Panc1 (cell line): ENCODE results near the gene FAM83B. TPM values are rescaled to one million over a fixed set of nuclear protein-coding genes. Genes with fewer than 3 reads are reported as not detected.

Experiments
- ATAC-seq: fragments of 200-7000 bp; cut with Tn5 transposase; 2 replicates; pipeline ENCODE4 v1.9.1; 2020; ENCODE audit warnings: mild to moderate bottlenecking, moderate library complexity
- BruUV-seq: library from RNA; stranded (reverse); fragments of 400-500 nt; replicated peaks from 2 replicates; lab custom pipeline; 2021; lab: Mats Ljungman, UMichigan
- CTCF ChIA-PET: fragments of 300-600 bp; sonication (Branson Sonifier 250); formaldehyde crosslinking; loops from one replicate; lab custom pipeline; 2022; ENCODE audit warnings: antibody characterized with exemption; lab: Charles Lee
- POLR2A ChIA-PET: fragments of 300-600 bp; sonication (Branson Sonifier 250); formaldehyde crosslinking; loops from one replicate; lab custom pipeline; 2022; ENCODE audit warnings: antibody characterized with exemption; lab: Charles Lee
- DNase-seq: peaks from one replicate; pipeline ENCODE4 v3.0.0-alpha.2; 2010; ENCODE audit warnings: low read depth, low spot score
- H3K27ac ChIP-seq: 2 replicates; pipeline ENCODE4 v1.5.1; 2011; ENCODE audit warnings: mild to moderate bottlenecking, low read length, inconsistent platforms
- H3K27me3 ChIP-seq: fragments of 200-500 bp; sonication (Bioruptor generic); 2 replicates; pipeline ENCODE4 v1.6.0; 2014; ENCODE audit warnings: low read length, inconsistent platforms; ENCODE audit not compliant: control insufficient read depth, insufficient read depth
- H3K36me3 ChIP-seq: fragments of 200-500 bp; sonication (Bioruptor generic); 2 replicates; pipeline ENCODE4 v1.5.1; 2014; ENCODE audit warnings: inconsistent platforms, mild to moderate bottlenecking, low read length, moderate library complexity; ENCODE audit not compliant: control insufficient read depth, insufficient read depth
- H3K4me1 ChIP-seq: 2 replicates; pipeline ENCODE4 v1.5.1; 2011; ENCODE audit warnings: inconsistent platforms, mild to moderate bottlenecking, low read length, moderate library complexity; ENCODE audit not compliant: control insufficient read depth, insufficient read depth
- H3K4me3 ChIP-seq, 2 experiments: 2 replicates each; pipeline ENCODE4 v1.5.1; 2011 to 2012; ENCODE audit warnings: low read depth in 2 of 2, low read length in 2 of 2, mild to moderate bottlenecking in 2 of 2, inconsistent platforms in 1 of 2, moderate library complexity in 1 of 2
- H3K9me3 ChIP-seq: fragments of 200-500 bp; sonication (Bioruptor generic); 2 replicates; pipeline ENCODE4 v1.5.1; 2014; ENCODE audit warnings: low read depth, mild to moderate bottlenecking, inconsistent platforms, low read length, moderate library complexity; ENCODE audit not compliant: control insufficient read depth, insufficient read depth
- CTCF ChIP-seq: fragments of 450-650 bp; IDR thresholded peaks from 2 replicates; pipeline ENCODE4 v1.5.1; 2017; ENCODE audit warnings: mild to moderate bottlenecking
- POLR2AphosphoS5 ChIP-seq: IDR thresholded peaks from 2 replicates; pipeline ENCODE4 v1.6.1; 2012; ENCODE audit warnings: mild to moderate bottlenecking, low read depth, low read length, moderate library complexity
- REST ChIP-seq, 2 experiments: IDR thresholded peaks; 2 replicates each; pipeline ENCODE4 v1.6.1; 2011 to 2012; ENCODE audit warnings: low read depth in 2 of 2, control low read depth in 1 of 2, low read length in 1 of 2, mild to moderate bottlenecking in 1 of 2, moderate library complexity in 1 of 2; ENCODE audit not compliant: insufficient read depth in 1 of 2
- SIN3A ChIP-seq: IDR thresholded peaks from 2 replicates; pipeline ENCODE4 v1.6.1; 2012; ENCODE audit warnings: low read depth, mild to moderate bottlenecking, low read length, moderate library complexity, borderline replicate concordance; ENCODE audit not compliant: insufficient read depth
- TCF7L2 ChIP-seq: IDR thresholded peaks from 2 replicates; pipeline ENCODE4 v1.6.1; 2011; ENCODE audit warnings: mild to moderate bottlenecking, low read depth, low read length, inconsistent platforms
- in situ Hi-C: cut with HindIII; loops from 2 replicates; pipeline ENCODE4 v1.10.0; 2016; ENCODE audit warnings: low sequenced_read_pairs, low pct_unique_long_range_greater_than_20kb
- intact Hi-C: fragments of 100-400 bp; cut with micrococcal nuclease; formaldehyde crosslinking; loops from one replicate; pipeline ENCODE4 v1.10.0; 2022; ENCODE audit not compliant: unreplicated experiment
- total RNA-seq: library from RNA; stranded (reverse); gene quantifications from one replicate; pipeline ENCODE4 v1.2.1, GENCODE V29; 2021; ENCODE audit not compliant: unreplicated experiment

FAM83B gene
- total RNA-seq, 1 experiment from 2014 or later: not detected

DNA sequence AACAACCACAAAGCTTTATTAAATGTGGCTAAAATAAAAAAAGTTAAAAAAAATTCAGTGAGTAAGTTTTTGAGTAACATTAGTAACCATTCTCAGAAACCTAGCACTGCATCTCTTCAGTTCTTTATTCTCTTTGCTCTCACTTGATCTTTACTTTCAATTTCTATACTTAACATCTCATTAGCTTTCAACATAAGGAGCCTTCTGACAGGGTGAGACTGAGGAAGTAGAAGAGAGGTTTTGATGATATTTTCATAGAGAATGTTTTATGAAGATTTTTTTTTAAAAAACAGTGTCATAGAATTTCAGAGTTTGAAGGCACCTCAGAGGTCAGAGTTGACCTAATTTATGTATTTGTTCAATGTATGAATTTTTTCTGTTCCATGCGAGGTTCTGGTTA lies 60.8 kb downstream of the FAM83B start:
- Histone ChIP-seq H3K4me3 (no peak overlapping the region), H3K9me3 (no peaks in the 10 kb centered on the region), H3K4me1 (no peaks in the 10 kb centered on the region), H3K36me3 (no peaks in the 10 kb centered on the region), H3K27me3 (no peaks in the 10 kb centered on the region), H3K27ac (no peak overlapping the region)
- intact Hi-C loops (no loop called here), in situ Hi-C loops (no loop called here)
- TF ChIP-seq TCF7L2 (no peak), POLR2AphosphoS5 (no peak), REST (IDR thresholded peaks at IDR 0.05; ENCODE audit: insufficient read depth in 1 of 2, low read depth in 2 of 2, low read length in 1 of 2) (no peak), CTCF (no peak), SIN3A (no peak)
- no peak for DNase-seq
- BruUV-seq: no TSS peak
- ChIA-PET CTCF (interaction anchor here (0.5 kb wide), 1 partner anchor 558 kb away, joined by 3 read pairs; no protein-coding TSS in a partner anchor), POLR2A (no interaction called here)
- ATAC-seq: no peak

DNA sequence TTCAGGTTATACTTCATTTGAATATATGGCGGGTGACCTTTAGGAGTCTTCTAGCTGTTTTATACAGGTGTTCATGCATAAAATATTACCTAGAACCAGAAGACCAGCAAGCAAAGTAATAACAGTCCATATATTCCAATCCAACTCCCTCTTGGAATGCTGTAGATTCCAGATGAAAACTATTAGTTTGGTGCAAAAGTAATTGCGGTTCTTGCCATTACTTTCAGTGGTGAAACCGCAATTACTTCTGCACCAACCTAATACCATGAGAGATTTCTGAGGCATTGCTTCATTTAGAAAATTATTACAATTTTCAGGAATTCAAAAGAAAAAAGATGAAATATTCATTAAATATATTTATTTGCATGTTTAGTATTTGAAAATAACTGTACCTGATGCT lies 62.6 kb downstream of the FAM83B start:
- no peak overlapping the region for H3K4me3 ChIP-seq
- ATAC-seq (no peak), DNase-seq (no peak)
- POLR2A ChIA-PET: no interaction called here
- TF ChIP-seq REST (IDR thresholded peaks at IDR 0.05; ENCODE audit: insufficient read depth in 1 of 2, low read depth in 2 of 2, low read length in 1 of 2) (no peak), SIN3A (no peak), TCF7L2 (no peak), POLR2AphosphoS5 (no peak), CTCF (no peak)
- intact Hi-C loops (no loop called here), in situ Hi-C loops (no loop called here)
- no peaks in the 10 kb centered on the region for H3K36me3 ChIP-seq
- no peak overlapping the region for H3K27ac ChIP-seq
- H3K9me3 ChIP-seq: no peaks in the 10 kb centered on the region
- CTCF ChIA-PET: no interaction called here
- H3K4me1 ChIP-seq: no peaks in the 10 kb centered on the region
- BruUV-seq: no TSS peak
- H3K27me3 ChIP-seq: no peaks in the 10 kb centered on the region
